Adrenal gland (tissue), 5 donors: ENCODE results near the gene KRTDAP.

ENCODE experiments used
- POLR2A ChIP-seq, 2 donors: fragments of 450-650 bp; IDR thresholded peaks; one replicate each; pipeline ENCODE4 v1.6.1; 2017; ENCODE audit warnings: antibody characterized with exemption in 2 of 2, mild to moderate bottlenecking in 2 of 2, moderate library complexity in 1 of 2
- TF ChIP-seq, protein P1 (sequence below), 6 experiments: fragments of 450-650 bp in 4 of 6; fragments of 200-600 bp in 2 of 6; sonication (generic) in 1 of 6; IDR thresholded peaks; 1 replicate in 5 of 6; 2 replicates in 1 of 6; pipeline versions ENCODE4 v1.5.1 to v1.8.0; 2016 to 2021; ENCODE audit warnings: antibody characterized with exemption in 6 of 6, mild to moderate bottlenecking in 2 of 6, moderate library complexity in 1 of 6
- donor health status: DM: no; HTN: no; CAD: no.

DNA sequence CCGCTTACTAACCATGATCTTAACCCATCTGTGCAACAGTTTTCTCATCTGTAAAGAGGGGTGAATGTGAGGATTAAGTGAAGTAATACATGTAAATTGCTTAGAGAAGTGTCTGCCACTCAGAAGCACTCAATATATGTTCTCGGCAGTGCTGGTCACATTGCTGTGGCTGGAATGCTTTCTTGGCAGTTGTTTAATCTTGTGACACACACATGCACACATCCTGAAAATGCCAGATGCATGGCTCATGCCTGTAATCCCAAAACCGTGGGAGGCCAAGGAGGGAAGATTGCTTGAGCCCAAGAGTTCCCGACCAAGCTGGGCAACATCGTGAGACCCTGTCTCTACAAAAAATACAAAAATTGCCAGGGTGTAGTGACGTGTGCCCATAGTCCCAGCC lies 28.0 kb upstream of the KRTDAP start:
- TF ChIP-seq, protein P1, sequence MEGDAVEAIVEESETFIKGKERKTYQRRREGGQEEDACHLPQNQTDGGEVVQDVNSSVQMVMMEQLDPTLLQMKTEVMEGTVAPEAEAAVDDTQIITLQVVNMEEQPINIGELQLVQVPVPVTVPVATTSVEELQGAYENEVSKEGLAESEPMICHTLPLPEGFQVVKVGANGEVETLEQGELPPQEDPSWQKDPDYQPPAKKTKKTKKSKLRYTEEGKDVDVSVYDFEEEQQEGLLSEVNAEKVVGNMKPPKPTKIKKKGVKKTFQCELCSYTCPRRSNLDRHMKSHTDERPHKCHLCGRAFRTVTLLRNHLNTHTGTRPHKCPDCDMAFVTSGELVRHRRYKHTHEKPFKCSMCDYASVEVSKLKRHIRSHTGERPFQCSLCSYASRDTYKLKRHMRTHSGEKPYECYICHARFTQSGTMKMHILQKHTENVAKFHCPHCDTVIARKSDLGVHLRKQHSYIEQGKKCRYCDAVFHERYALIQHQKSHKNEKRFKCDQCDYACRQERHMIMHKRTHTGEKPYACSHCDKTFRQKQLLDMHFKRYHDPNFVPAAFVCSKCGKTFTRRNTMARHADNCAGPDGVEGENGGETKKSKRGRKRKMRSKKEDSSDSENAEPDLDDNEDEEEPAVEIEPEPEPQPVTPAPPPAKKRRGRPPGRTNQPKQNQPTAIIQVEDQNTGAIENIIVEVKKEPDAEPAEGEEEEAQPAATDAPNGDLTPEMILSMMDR (IDR thresholded peaks at IDR 0.05): no peak
- TF ChIP-seq POLR2A (IDR thresholded peaks at IDR 0.05): no peak
